HEK293 (cell line): ENCODE results near the gene PFKM.

Experiments
- ATF2 ChIP-seq: fragments of 450-650 bp; formaldehyde crosslinking; IDR thresholded peaks from 2 replicates; pipeline ENCODE4 v1.5.1; 2016; ENCODE audit warnings: missing biosample characterization, missing genetic modification characterization, low read depth
- BCL11B ChIP-seq: fragments of 450-650 bp; formaldehyde crosslinking; IDR thresholded peaks from 2 replicates; pipeline ENCODE4 v1.5.1; 2016; ENCODE audit warnings: low read depth, missing biosample characterization, missing genetic modification characterization
- FEZF1 ChIP-seq: fragments of 450-650 bp; formaldehyde crosslinking; IDR thresholded peaks from 2 replicates; pipeline ENCODE4 v1.5.1; 2016; ENCODE audit warnings: missing biosample characterization, missing genetic modification characterization
- HOXD13 ChIP-seq: sonication (generic); formaldehyde crosslinking; IDR thresholded peaks from 2 replicates; pipeline ENCODE4 v1.8.0; 2022; ENCODE audit warnings: missing genetic modification reagents, borderline replicate concordance
- KLF16 ChIP-seq: fragments of 450-650 bp; formaldehyde crosslinking; IDR thresholded peaks from 2 replicates; pipeline ENCODE4 v1.5.1; 2017; ENCODE audit warnings: missing biosample characterization, missing genetic modification characterization
- OVOL3 ChIP-seq: fragments of 450-650 bp; formaldehyde crosslinking; IDR thresholded peaks from 2 replicates; pipeline ENCODE4 v1.5.1; 2016; ENCODE audit warnings: missing biosample characterization, missing genetic modification characterization
- REPIN1 ChIP-seq: fragments of 450-650 bp; formaldehyde crosslinking; IDR thresholded peaks from 2 replicates; pipeline ENCODE4 v1.5.1; 2017; ENCODE audit warnings: missing biosample characterization, missing genetic modification characterization, low read depth
- ZBTB26 ChIP-seq: fragments of 450-650 bp; formaldehyde crosslinking; optimal IDR thresholded peaks from 2 replicates; pipeline ENCODE3; 2016; ENCODE audit warnings: missing biosample characterization, mild to moderate bottlenecking, missing genetic modification characterization
- ZBTB48 ChIP-seq: fragments of 450-650 bp; formaldehyde crosslinking; IDR thresholded peaks from 2 replicates; pipeline ENCODE4 v1.5.1; 2016; ENCODE audit warnings: missing biosample characterization, missing genetic modification characterization
- ZBTB7A ChIP-seq: fragments of 450-650 bp; formaldehyde crosslinking; IDR thresholded peaks from 2 replicates; pipeline ENCODE4 v1.5.1; 2016; ENCODE audit warnings: low read depth, missing biosample characterization, missing genetic modification characterization
- ZFP37 ChIP-seq: fragments of 450-650 bp; formaldehyde crosslinking; IDR thresholded peaks from 2 replicates; pipeline ENCODE4 v1.5.1; 2016; ENCODE audit warnings: missing biosample characterization, missing genetic modification characterization
- ZNF112 ChIP-seq: fragments of 450-650 bp; formaldehyde crosslinking; IDR thresholded peaks from 2 replicates; pipeline ENCODE4 v1.5.0; 2017; ENCODE audit warnings: missing biosample characterization, missing genetic modification characterization
- ZNF248 ChIP-seq: fragments of 450-650 bp; formaldehyde crosslinking; IDR thresholded peaks from 2 replicates; pipeline ENCODE4 v1.5.1; 2017; ENCODE audit warnings: missing biosample characterization, missing genetic modification characterization
- ZNF341 ChIP-seq: fragments of 450-650 bp; formaldehyde crosslinking; IDR thresholded peaks from 2 replicates; pipeline ENCODE4; 2016; ENCODE audit warnings: low read depth, missing biosample characterization, missing genetic modification characterization
- ZNF366 ChIP-seq: fragments of 450-650 bp; formaldehyde crosslinking; conservative IDR thresholded peaks from 2 replicates; pipeline ENCODE4 v1.5.1; 2016; ENCODE audit warnings: missing biosample characterization, missing genetic modification characterization
- ZNF514 ChIP-seq: fragments of 450-650 bp; formaldehyde crosslinking; IDR thresholded peaks from 2 replicates; pipeline ENCODE4 v1.5.1; 2016; ENCODE audit warnings: missing biosample characterization, missing genetic modification characterization
- ZNF558 ChIP-seq: fragments of 450-650 bp; formaldehyde crosslinking; IDR thresholded peaks from 2 replicates; pipeline ENCODE4 v1.5.1; 2016; ENCODE audit warnings: missing biosample characterization, missing genetic modification characterization
- ZNF660 ChIP-seq: fragments of 450-650 bp; IDR thresholded peaks from 2 replicates; pipeline ENCODE4 v1.5.1; 2018; ENCODE audit warnings: missing biosample characterization, mild to moderate bottlenecking, missing genetic modification characterization
- ZNF664 ChIP-seq: fragments of 450-650 bp; formaldehyde crosslinking; IDR thresholded peaks from 2 replicates; pipeline ENCODE4 v1.5.1; 2016; ENCODE audit warnings: missing biosample characterization, missing genetic modification characterization
- TF ChIP-seq, protein P1 (sequence below): fragments of 450-650 bp; formaldehyde crosslinking; IDR thresholded peaks from 2 replicates; pipeline ENCODE4 v1.5.1; 2016; ENCODE audit warnings: missing biosample characterization, missing genetic modification characterization
- TF ChIP-seq, protein P2 (sequence below): fragments of 450-650 bp; formaldehyde crosslinking; conservative IDR thresholded peaks from 2 replicates; pipeline ENCODE4 v1.5.1; 2016; ENCODE audit warnings: low read depth, missing biosample characterization, missing genetic modification characterization
- TF ChIP-seq, protein P3 (sequence below): fragments of 450-650 bp; formaldehyde crosslinking; IDR thresholded peaks from 2 replicates; pipeline ENCODE4 v1.5.1; 2017; ENCODE audit warnings: missing biosample characterization, missing genetic modification characterization
- TF ChIP-seq, protein P4 (sequence below): fragments of 450-650 bp; IDR thresholded peaks from 2 replicates; pipeline ENCODE4 v1.5.1; 2018; ENCODE audit warnings: missing biosample characterization, mild to moderate bottlenecking, missing genetic modification characterization
- TF ChIP-seq, protein P5 (sequence below): fragments of 450-650 bp; formaldehyde crosslinking; IDR thresholded peaks from 2 replicates; pipeline ENCODE4 v1.5.1; 2016; ENCODE audit warnings: missing biosample characterization, missing genetic modification characterization

PFKM gene

GRCh38 chr12:48105867-48106680, 13.1 kb upstream of the PFKM start, which contains the start of gene SENP1 (continued):
- peak; percentile 93 for TF ChIP-seq KLF16
- TF ChIP-seq ZNF248 (tag by site-specific recombination): no peak
- TF ChIP-seq ZBTB7A (tag by site-specific recombination): peak; percentile 21; the same call in 1 of the 2 replicates
- TF ChIP-seq, protein P1, sequence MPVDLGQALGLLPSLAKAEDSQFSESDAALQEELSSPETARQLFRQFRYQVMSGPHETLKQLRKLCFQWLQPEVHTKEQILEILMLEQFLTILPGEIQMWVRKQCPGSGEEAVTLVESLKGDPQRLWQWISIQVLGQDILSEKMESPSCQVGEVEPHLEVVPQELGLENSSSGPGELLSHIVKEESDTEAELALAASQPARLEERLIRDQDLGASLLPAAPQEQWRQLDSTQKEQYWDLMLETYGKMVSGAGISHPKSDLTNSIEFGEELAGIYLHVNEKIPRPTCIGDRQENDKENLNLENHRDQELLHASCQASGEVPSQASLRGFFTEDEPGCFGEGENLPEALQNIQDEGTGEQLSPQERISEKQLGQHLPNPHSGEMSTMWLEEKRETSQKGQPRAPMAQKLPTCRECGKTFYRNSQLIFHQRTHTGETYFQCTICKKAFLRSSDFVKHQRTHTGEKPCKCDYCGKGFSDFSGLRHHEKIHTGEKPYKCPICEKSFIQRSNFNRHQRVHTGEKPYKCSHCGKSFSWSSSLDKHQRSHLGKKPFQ (tag by site-specific recombination): 0 out of 2 replicates have a peak, but pooled peaks have one; percentile 19
- 0 out of 2 replicates have a peak, but pooled peaks have one; percentile 22 for TF ChIP-seq ZNF558 (tag by site-specific recombination)
- peak; percentile 57; the same call in 1 of the 2 replicates for TF ChIP-seq ZNF341 (tag by site-specific recombination)
- TF ChIP-seq, protein P2, sequence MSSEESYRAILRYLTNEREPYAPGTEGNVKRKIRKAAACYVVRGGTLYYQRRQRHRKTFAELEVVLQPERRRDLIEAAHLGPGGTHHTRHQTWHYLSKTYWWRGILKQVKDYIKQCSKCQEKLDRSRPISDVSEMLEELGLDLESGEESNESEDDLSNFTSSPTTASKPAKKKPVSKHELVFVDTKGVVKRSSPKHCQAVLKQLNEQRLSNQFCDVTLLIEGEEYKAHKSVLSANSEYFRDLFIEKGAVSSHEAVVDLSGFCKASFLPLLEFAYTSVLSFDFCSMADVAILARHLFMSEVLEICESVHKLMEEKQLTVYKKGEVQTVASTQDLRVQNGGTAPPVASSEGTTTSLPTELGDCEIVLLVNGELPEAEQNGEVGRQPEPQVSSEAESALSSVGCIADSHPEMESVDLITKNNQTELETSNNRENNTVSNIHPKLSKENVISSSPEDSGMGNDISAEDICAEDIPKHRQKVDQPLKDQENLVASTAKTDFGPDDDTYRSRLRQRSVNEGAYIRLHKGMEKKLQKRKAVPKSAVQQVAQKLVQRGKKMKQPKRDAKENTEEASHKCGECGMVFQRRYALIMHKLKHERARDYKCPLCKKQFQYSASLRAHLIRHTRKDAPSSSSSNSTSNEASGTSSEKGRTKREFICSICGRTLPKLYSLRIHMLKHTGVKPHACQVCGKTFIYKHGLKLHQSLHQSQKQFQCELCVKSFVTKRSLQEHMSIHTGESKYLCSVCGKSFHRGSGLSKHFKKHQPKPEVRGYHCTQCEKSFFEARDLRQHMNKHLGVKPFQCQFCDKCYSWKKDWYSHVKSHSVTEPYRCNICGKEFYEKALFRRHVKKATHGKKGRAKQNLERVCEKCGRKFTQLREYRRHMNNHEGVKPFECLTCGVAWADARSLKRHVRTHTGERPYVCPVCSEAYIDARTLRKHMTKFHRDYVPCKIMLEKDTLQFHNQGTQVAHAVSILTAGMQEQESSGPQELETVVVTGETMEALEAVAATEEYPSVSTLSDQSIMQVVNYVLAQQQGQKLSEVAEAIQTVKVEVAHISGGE (tag by site-specific recombination): peak; percentile 100
- no peak for TF ChIP-seq ZNF112
- peak; percentile 81; the same call in 1 of the 2 replicates for TF ChIP-seq REPIN1 (tag by site-specific recombination)
- no peak for TF ChIP-seq ATF2 (tag by site-specific recombination)
- TF ChIP-seq ZNF366 (tag by site-specific recombination): peak; percentile 92
- peak; percentile 82 for TF ChIP-seq ZFP37 (tag by site-specific recombination)
- TF ChIP-seq ZNF664 (tag by site-specific recombination): peak; percentile 34; the same call in 1 of the 2 replicates
- TF ChIP-seq, protein P3, sequence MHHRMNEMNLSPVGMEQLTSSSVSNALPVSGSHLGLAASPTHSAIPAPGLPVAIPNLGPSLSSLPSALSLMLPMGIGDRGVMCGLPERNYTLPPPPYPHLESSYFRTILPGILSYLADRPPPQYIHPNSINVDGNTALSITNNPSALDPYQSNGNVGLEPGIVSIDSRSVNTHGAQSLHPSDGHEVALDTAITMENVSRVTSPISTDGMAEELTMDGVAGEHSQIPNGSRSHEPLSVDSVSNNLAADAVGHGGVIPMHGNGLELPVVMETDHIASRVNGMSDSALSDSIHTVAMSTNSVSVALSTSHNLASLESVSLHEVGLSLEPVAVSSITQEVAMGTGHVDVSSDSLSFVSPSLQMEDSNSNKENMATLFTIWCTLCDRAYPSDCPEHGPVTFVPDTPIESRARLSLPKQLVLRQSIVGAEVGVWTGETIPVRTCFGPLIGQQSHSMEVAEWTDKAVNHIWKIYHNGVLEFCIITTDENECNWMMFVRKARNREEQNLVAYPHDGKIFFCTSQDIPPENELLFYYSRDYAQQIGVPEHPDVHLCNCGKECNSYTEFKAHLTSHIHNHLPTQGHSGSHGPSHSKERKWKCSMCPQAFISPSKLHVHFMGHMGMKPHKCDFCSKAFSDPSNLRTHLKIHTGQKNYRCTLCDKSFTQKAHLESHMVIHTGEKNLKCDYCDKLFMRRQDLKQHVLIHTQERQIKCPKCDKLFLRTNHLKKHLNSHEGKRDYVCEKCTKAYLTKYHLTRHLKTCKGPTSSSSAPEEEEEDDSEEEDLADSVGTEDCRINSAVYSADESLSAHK: peak; percentile 39; the same call in 1 of the 2 replicates
- TF ChIP-seq ZBTB48 (tag by site-specific recombination): peak; percentile 100
- TF ChIP-seq FEZF1 (tag by site-specific recombination): peak; percentile 56
- peak; percentile 52; the same call in 1 of the 2 replicates for TF ChIP-seq BCL11B (tag by site-specific recombination)
- TF ChIP-seq HOXD13: 0 out of 2 replicates have a peak, but pooled peaks have one; percentile 49
- peak; percentile 89; the same call in 1 of the 2 replicates for TF ChIP-seq ZNF660 (tag by site-specific recombination)
- no peak for TF ChIP-seq ZNF514 (tag by site-specific recombination)
- TF ChIP-seq OVOL3 (tag by site-specific recombination): peak; percentile 63
- peak; percentile 41 for TF ChIP-seq ZBTB26
- TF ChIP-seq, protein P4, sequence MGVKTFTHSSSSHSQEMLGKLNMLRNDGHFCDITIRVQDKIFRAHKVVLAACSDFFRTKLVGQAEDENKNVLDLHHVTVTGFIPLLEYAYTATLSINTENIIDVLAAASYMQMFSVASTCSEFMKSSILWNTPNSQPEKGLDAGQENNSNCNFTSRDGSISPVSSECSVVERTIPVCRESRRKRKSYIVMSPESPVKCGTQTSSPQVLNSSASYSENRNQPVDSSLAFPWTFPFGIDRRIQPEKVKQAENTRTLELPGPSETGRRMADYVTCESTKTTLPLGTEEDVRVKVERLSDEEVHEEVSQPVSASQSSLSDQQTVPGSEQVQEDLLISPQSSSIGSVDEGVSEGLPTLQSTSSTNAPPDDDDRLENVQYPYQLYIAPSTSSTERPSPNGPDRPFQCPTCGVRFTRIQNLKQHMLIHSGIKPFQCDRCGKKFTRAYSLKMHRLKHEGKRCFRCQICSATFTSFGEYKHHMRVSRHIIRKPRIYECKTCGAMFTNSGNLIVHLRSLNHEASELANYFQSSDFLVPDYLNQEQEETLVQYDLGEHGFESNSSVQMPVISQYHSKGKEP: no peak
- TF ChIP-seq, protein P5, sequence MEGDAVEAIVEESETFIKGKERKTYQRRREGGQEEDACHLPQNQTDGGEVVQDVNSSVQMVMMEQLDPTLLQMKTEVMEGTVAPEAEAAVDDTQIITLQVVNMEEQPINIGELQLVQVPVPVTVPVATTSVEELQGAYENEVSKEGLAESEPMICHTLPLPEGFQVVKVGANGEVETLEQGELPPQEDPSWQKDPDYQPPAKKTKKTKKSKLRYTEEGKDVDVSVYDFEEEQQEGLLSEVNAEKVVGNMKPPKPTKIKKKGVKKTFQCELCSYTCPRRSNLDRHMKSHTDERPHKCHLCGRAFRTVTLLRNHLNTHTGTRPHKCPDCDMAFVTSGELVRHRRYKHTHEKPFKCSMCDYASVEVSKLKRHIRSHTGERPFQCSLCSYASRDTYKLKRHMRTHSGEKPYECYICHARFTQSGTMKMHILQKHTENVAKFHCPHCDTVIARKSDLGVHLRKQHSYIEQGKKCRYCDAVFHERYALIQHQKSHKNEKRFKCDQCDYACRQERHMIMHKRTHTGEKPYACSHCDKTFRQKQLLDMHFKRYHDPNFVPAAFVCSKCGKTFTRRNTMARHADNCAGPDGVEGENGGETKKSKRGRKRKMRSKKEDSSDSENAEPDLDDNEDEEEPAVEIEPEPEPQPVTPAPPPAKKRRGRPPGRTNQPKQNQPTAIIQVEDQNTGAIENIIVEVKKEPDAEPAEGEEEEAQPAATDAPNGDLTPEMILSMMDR (tag by site-specific recombination): peak; percentile 63
